Mucosa of descending colon (tissue), 3 donors: ENCODE measurements around the gene CYBRD1. TPM values are rescaled to one million over a fixed set of nuclear protein-coding genes. Genes with fewer than 3 reads are reported as not detected.
A peak's percentile ranks its signal among the peaks of the same experiment; 100 is the strongest.

ENCODE experiments used
- ATAC-seq: fragments of 200-7000 bp; cut with Tn5 transposase; one replicate; pipeline ENCODE4 v1.9.1; 2020; ENCODE audit warnings: mild to moderate bottlenecking, moderate library complexity
- DNase-seq, 3 donors: peaks; one replicate each; pipeline ENCODE4 v3.0.0-alpha.2; 2020
- H3K36me3 ChIP-seq: fragments of 200-600 bp; one replicate; pipeline ENCODE4 v1.8.0; 2021; ENCODE audit warnings: low read depth, mild to moderate bottlenecking
- H3K4me1 ChIP-seq: fragments of 200-600 bp; one replicate; pipeline ENCODE4 v1.8.0; 2021; ENCODE audit warnings: low read depth, mild to moderate bottlenecking
- H3K4me3 ChIP-seq: fragments of 200-600 bp; one replicate; pipeline ENCODE4 v1.8.0; 2021; ENCODE audit warnings: mild to moderate bottlenecking
- H3K9me3 ChIP-seq: fragments of 200-600 bp; one replicate; pipeline ENCODE4 v1.8.0; 2021; ENCODE audit warnings: mild to moderate bottlenecking
- intact Hi-C, 2 donors: fragments of 100-400 bp; cut with DNase I in 1 of 2; cut with micrococcal nuclease in 1 of 2; formaldehyde crosslinking; loops; one replicate each; pipeline versions ENCODE4 v1.11.0 to v1.11.1; 2022; cut with DNase I, micrococcal nuclease
- total RNA-seq, 3 donors: library from RNA; stranded (reverse); fragmentation: NEBNext Ultra II Directional in 2 of 3; extraction: Animal tissue kit (Norgen Biotek cat#: 25700) in 2 of 3; gene quantifications; one replicate each; pipeline versions ENCODE4 v1.2.1 to v1.2.4, GENCODE V29; 2021 to 2023
- TF ChIP-seq, protein P1 (sequence below): fragments of 200-600 bp; IDR thresholded peaks from one replicate; pipeline ENCODE4 v1.8.0; 2022; ENCODE audit warnings: antibody characterized with exemption, mild to moderate bottlenecking
- donor health status: DM: no; HTN: no; CAD: no; lungs with moderate emphysema.
- donor health status: DM: no; HTN: no; CAD: no.
- donor health status: DM: no; HTN: yes; CAD: no.

Gene CYBRD1
- total RNA-seq, 3 donors from 2014 or later = 24.7 to 103 (median 36.5) TPM

GRCh38 chr2:171516793-171517192, 5.5 kb upstream of the CYBRD1 start:
- ATAC-seq = no peak
- no peaks in the 10 kb centered on the region for H3K9me3 ChIP-seq
- no peak overlapping the region for H3K4me3 ChIP-seq
- TF ChIP-seq, protein P1, sequence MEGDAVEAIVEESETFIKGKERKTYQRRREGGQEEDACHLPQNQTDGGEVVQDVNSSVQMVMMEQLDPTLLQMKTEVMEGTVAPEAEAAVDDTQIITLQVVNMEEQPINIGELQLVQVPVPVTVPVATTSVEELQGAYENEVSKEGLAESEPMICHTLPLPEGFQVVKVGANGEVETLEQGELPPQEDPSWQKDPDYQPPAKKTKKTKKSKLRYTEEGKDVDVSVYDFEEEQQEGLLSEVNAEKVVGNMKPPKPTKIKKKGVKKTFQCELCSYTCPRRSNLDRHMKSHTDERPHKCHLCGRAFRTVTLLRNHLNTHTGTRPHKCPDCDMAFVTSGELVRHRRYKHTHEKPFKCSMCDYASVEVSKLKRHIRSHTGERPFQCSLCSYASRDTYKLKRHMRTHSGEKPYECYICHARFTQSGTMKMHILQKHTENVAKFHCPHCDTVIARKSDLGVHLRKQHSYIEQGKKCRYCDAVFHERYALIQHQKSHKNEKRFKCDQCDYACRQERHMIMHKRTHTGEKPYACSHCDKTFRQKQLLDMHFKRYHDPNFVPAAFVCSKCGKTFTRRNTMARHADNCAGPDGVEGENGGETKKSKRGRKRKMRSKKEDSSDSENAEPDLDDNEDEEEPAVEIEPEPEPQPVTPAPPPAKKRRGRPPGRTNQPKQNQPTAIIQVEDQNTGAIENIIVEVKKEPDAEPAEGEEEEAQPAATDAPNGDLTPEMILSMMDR = no peak
- no peaks in the 10 kb centered on the region for H3K36me3 ChIP-seq
- H3K4me1 ChIP-seq = peaks cover 4% of the 10 kb centered on the region
- intact Hi-C loops = no loop called here
- DNase-seq = no peak

DNA sequence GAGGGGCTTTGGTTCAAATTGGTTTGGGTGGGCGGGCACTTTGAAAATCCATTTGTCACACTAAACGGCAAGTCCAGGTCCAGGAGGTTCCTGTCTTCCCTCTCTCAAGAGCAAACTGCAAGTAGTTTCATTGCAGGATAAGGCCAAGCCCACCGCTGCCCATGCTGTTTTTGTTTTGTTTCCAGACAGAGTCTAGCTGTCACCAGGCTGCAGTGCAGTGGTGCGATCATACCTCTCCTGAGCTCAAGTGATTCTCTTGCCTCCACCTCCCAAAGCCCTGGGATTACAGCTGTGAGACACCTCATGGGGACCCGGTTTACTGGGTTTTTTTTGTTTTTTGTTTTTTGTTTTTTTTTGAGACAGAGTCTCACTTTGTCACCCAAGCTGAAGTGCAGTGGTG, 1.8 kb upstream of the CYBRD1 start:
- TF ChIP-seq, protein P1 = no peak
- no peak for DNase-seq
- Histone ChIP-seq H3K4me1 (peaks cover 10% of the 10 kb centered on the region), H3K36me3 (no peaks in the 10 kb centered on the region), H3K4me3 (no peak overlapping the region), H3K9me3 (no peaks in the 10 kb centered on the region)
- intact Hi-C loops = no loop called here
- ATAC-seq = no peak

GRCh38 chr2:171521361-171522051, 768 bp upstream of the CYBRD1 start:
- H3K4me3 ChIP-seq = no peak overlapping the region
- intact Hi-C loops = no loop called here
- DNase-seq (no peak), ATAC-seq (no peak)
- peaks cover 10% of the 10 kb centered on the region for H3K4me1 ChIP-seq
- TF ChIP-seq, protein P1 = no peak
- H3K36me3 ChIP-seq = no peaks in the 10 kb centered on the region
- H3K9me3 ChIP-seq = no peaks in the 10 kb centered on the region

DNA sequence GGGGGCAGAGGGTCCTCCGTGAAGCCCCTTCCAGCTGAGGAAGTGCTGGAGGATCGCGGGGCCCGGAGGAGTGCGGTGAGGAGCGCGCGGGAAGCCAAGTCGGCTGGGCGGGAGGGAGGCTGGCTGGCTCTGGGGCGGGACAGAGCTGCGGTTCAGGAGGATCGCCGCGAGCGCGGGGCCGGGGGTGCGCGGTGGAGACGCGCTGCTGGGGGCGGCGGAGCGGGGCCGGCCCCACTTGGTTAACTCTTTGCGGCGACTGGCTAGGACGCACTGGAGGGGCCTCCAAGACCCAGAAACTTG, 464 bp downstream of the CYBRD1 start:
- intact Hi-C loops = no loop called here
- TF ChIP-seq, protein P1 = no peak
- peaks cover 10% of the 10 kb centered on the region for H3K4me1 ChIP-seq
- peak overlapping the region; percentile 43 for H3K4me3 ChIP-seq
- H3K36me3 ChIP-seq = no peaks in the 10 kb centered on the region
- DNase-seq = peak in 1 of 3 donors; percentile 53
- no peaks in the 10 kb centered on the region for H3K9me3 ChIP-seq
- ATAC-seq = peak; percentile 57

GRCh38 chr2:171523088-171524017, 1.1 kb downstream of the CYBRD1 start:
- TF ChIP-seq, protein P1 = no peak
- peak overlapping the region; percentile 43 for H3K4me3 ChIP-seq
- H3K4me1 ChIP-seq = peaks cover 10% of the 10 kb centered on the region
- peak; percentile 77 for ATAC-seq
- H3K36me3 ChIP-seq = no peaks in the 10 kb centered on the region
- DNase-seq = peak; percentile 72 to 79 (median 76)
- intact Hi-C loops = no loop called here
- no peaks in the 10 kb centered on the region for H3K9me3 ChIP-seq
